Activated T-cell treated with anti-CD3 and anti-CD28 coated beads, Interleukin-2, amount 50 U/mL, for 24 hours (primary cell): Measurements from ENCODE around the gene PDZD8.

Experiments used
- DNase-seq: peaks from one replicate; pipeline ENCODE4 v3.0.0-alpha.2; 2020
- H3K27ac Mint-ChIP-seq: 2 replicates; pipeline ENCODE4 v1.8.0; 2020; ENCODE audit warnings: mild to moderate bottlenecking, mixed read lengths
- H3K27me3 Mint-ChIP-seq: 2 replicates; pipeline ENCODE4 v1.8.0; 2020; ENCODE audit warnings: mixed read lengths
- H3K36me3 Mint-ChIP-seq: 2 replicates; pipeline ENCODE4 v1.8.0; 2020; ENCODE audit warnings: low read depth, mixed read lengths
- H3K4me1 Mint-ChIP-seq: 2 replicates; pipeline ENCODE4 v1.8.0; 2020; ENCODE audit warnings: low read depth, mixed read lengths
- H3K4me3 Mint-ChIP-seq: 2 replicates; pipeline ENCODE4 v1.8.0; 2020; ENCODE audit warnings: mild to moderate bottlenecking, moderate library complexity, mixed read lengths
- H3K9me3 Mint-ChIP-seq: 2 replicates; pipeline ENCODE4 v1.8.0; 2020; ENCODE audit warnings: mixed read lengths

PDZD8 gene

DNA sequence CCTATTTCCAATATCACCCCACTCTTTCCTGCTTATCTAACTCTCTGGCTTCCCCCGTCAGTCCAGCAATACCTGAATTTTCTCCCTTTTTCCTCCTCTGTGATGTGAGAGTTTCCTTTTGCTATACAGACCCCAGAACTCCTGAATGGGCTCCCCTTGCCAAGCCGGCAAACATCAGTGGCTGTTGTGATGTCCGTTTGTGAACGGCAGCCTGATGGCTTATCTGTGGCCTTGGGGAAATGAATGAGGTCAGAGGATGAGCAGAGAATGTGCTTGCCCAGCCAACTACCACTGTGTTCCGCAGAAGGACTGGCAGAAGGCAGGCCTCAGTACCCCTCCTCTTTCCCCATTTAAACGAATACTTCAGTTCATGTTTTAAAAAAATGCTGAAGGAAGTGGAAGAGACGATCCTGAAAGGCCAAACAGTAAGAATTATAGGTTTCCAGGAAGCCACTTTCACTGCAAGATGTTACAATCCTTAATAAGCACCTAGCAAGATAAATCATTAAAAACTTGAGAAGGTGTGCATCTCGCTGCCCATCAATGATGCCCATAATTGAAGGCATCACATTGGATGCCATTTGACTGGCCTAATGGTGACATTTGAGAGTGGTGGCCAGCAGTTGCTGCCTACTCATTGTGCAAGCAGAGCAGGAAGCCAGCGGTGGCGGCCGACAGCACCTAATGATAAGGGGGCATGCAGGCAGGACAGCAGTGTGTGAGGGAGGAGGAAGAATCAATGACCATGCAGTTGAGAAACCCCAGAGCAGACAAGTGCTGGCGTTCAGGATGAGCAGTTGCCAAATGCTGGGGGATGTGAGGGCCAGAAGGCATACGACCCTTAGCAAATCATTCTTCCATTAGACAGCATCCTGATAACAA, 102.8 kb downstream of the PDZD8 start:
- Mint-ChIP-seq H3K36me3 (no peaks in the 10 kb centered on the region), H3K4me3 (no peak overlapping the region), H3K4me1 (no peaks in the 10 kb centered on the region), H3K27ac (no peak overlapping the region), H3K27me3 (no peaks in the 10 kb centered on the region), H3K9me3 (no peaks in the 10 kb centered on the region)
- no peak for DNase-seq

DNA sequence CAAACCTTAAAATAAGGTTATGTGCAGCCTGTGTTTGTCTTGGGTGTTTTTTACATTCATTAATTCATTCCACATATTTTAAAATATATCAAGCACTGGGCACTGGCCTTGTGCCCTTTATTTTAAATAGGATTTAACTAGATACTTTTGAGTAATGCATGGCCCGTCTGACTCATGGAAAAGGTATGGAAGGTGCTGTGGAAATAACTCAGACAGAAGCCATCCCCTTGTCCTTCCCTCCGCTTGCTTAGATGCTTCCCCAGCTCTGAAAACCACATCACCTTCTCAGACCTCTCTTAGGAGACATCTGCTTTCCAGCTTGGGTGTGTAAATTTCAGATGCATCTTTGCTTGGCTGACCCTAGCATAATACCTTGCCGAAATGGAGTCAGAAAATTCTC, 103.8 kb downstream of the PDZD8 start:
- no peaks in the 10 kb centered on the region for H3K27me3 Mint-ChIP-seq
- no peak overlapping the region for H3K4me3 Mint-ChIP-seq
- H3K4me1 Mint-ChIP-seq = no peaks in the 10 kb centered on the region
- H3K9me3 Mint-ChIP-seq = no peaks in the 10 kb centered on the region
- no peak overlapping the region for H3K27ac Mint-ChIP-seq
- DNase-seq = no peak
- H3K36me3 Mint-ChIP-seq = no peaks in the 10 kb centered on the region

DNA sequence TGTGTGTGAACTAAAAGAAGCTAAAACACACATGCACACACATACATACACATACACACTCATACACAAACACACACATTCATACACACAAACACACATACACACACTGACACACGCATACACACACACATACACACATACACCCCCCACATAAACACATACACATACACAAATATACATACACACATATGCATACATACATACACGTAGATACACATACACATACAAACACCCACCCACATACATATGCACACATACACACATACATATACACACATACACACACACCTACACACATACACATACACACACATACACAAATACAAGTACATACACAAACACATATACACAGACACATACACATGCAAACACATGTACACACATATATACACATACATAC, 106.3 kb downstream of the PDZD8 start:
- Mint-ChIP-seq H3K4me1 (no peaks in the 10 kb centered on the region), H3K36me3 (no peaks in the 10 kb centered on the region), H3K27ac (no peak overlapping the region), H3K27me3 (peaks cover 8% of the 10 kb centered on the region), H3K9me3 (no peaks in the 10 kb centered on the region), H3K4me3 (no peak overlapping the region)
- DNase-seq = no peak

DNA sequence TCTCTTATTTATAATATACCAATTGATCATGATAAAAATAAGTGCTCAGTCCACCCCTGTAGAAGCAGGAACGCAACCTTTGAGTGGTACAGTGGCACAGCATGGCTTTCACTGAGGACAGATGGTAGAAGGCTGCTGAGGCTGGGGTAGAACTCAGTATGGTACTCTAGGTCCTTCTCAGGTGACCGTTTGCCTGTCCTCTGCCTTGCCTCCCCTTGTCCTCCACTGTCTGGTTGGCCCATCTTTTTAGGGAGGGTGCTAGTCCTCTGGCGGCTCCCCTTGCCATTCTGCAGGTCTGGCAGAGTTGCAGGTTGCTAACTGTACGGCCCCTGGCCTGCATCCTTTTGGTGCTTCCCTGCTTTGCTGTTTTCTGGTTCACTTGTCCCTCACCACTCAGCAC, 107.0 kb downstream of the PDZD8 start:
- Mint-ChIP-seq H3K36me3 (no peaks in the 10 kb centered on the region), H3K27ac (no peak overlapping the region), H3K4me1 (no peaks in the 10 kb centered on the region), H3K27me3 (peaks cover 8% of the 10 kb centered on the region), H3K4me3 (no peak overlapping the region), H3K9me3 (no peaks in the 10 kb centered on the region)
- DNase-seq = no peak

DNA sequence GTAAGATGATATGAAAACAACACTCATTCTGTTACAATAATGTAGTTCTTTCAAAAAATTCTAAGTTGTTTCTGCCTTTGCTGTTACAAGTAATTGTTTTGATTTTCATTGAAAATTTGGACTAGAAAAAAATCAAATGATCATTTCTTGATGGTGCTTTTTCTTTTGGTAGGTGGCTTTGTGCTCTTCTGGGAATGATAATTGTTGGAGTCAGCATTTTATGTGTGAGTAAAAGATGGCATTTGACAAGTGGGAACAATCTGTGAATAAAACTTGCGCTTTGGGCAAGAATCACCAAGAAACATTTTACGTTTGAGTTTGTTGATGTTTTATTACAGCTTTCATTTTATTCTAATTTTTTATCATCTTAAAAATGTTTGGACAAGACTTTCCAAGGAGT, 108.4 kb downstream of the PDZD8 start:
- DNase-seq = no peak
- no peaks in the 10 kb centered on the region for H3K36me3 Mint-ChIP-seq
- no peak overlapping the region for H3K27ac Mint-ChIP-seq
- peaks cover 18% of the 10 kb centered on the region for H3K27me3 Mint-ChIP-seq
- no peaks in the 10 kb centered on the region for H3K4me1 Mint-ChIP-seq
- H3K9me3 Mint-ChIP-seq = no peaks in the 10 kb centered on the region
- H3K4me3 Mint-ChIP-seq = no peak overlapping the region

DNA sequence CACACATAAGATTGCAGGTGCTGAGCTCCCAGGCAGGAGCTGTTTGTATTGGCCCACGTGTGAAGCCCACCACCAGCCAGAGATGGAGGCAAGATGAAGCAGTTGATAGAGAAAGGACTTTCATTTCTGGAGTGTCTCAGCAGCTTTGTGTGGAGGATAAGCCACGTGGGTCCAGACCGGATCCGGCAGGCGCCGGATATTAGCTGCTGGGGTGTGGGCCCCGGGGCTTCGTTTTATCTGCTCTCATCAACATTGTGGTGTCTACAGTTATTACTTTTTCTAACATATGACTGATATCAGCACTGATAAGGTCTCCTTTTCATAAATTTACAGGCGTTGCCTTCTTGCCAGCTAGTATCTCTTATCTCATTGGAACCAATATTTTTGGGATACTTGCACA, 108.8 kb downstream of the PDZD8 start:
- Mint-ChIP-seq H3K4me3 (no peak overlapping the region), H3K27ac (no peak overlapping the region), H3K9me3 (no peaks in the 10 kb centered on the region), H3K36me3 (no peaks in the 10 kb centered on the region), H3K4me1 (no peaks in the 10 kb centered on the region), H3K27me3 (peaks cover 21% of the 10 kb centered on the region)
- no peak for DNase-seq

DNA sequence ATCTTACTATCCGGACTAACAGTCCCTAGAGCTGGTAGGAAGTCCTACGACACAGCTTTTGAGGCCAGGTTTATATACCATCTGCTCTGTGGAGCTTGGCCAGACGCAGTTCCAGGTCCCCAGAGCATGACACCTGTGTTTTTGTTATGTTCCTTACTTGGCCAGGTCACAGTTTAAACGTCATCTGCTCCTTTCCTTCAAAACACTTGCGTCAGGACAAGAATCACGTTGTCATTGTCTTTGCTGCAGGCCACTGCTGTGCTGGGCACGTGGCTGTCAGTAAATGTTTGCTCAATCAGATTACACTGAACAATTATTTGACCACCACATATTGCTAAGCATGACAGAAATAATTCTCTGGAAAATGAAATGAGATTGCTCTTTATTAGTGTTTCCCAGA, 110.5 kb downstream of the PDZD8 start:
- H3K4me3 Mint-ChIP-seq = no peak overlapping the region
- no peak for DNase-seq
- H3K27ac Mint-ChIP-seq = no peak overlapping the region
- no peaks in the 10 kb centered on the region for H3K36me3 Mint-ChIP-seq
- peaks cover 34% of the 10 kb centered on the region for H3K27me3 Mint-ChIP-seq
- H3K9me3 Mint-ChIP-seq = no peaks in the 10 kb centered on the region
- no peaks in the 10 kb centered on the region for H3K4me1 Mint-ChIP-seq

DNA sequence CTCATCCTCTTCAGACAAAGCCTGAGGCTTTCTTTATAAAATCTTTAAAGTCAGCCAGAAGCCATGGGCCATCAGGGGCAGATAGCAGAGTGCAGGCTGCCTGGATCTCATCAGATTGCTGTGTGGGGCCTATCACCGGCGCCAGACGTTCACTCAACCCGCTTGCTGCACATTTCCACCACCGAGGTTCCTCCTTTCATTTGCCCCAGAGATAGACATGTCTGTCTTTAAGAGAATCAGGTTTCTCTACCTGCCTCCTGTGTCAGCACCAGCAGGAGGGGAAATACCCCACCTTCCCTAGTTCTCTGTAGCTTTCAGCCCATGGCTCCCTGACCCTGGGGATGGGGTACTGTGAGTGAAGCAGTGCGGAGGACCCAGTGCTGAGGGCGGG, 112.3 kb downstream of the PDZD8 start:
- Mint-ChIP-seq H3K4me3 (no peak overlapping the region), H3K27me3 (peaks cover 45% of the 10 kb centered on the region), H3K27ac (no peak overlapping the region), H3K9me3 (no peaks in the 10 kb centered on the region), H3K4me1 (peaks cover 4% of the 10 kb centered on the region), H3K36me3 (no peaks in the 10 kb centered on the region)
- DNase-seq = no peak

DNA sequence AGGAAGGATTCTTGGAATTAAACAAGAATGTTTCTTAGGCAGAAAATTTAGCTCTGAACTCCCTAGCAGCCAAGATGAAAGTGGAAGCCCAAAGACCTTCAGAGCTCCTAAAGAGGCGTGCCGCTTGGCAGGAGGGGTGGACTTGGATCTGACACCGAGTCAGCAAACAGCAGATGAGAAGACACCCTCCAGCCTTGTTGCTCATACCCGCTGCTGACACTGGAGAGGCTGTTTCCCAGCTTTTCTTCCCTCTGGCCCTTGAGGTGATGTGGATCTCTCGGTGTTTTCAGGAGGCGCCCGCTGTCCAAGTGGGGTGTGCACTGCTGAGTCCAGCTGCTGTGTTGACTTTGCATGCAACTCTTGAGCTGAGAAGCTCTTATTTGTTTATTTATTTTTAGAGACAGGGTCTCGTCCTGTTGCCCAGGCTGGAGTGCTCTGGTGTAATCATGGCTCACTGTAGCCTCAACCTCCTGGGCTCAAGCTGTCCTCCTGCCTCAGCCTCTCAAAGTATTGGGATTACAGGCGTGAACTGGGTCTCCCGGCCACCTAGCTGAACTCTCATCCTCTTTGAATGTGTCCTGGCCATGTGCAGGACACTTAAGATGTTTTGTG, 112.8 kb downstream of the PDZD8 start:
- Mint-ChIP-seq H3K4me1 (peaks cover 4% of the 10 kb centered on the region), H3K4me3 (no peak overlapping the region), H3K27ac (no peak overlapping the region), H3K27me3 (peaks cover 47% of the 10 kb centered on the region), H3K36me3 (no peaks in the 10 kb centered on the region), H3K9me3 (no peaks in the 10 kb centered on the region)
- DNase-seq = no peak

DNA sequence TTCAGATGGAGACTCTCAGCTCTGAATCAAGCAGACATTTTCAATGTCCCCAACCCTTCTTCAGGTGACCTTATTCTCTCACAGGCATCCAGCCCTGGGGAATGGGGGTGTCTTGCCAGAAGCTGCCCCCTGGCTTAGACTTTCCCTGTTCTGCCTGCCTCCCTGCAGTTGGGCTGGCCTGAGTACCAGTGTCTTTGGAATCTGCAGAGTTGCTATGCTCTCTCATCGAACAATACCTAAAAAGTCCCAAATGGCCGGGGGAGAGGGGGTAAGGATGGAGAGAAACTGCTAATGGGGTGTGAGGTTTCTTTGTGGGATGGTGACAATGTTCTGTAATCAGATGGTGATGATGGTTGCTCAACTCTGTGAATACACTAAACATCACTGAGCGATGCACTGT, 113.7 kb downstream of the PDZD8 start:
- peaks cover 47% of the 10 kb centered on the region for H3K27me3 Mint-ChIP-seq
- peaks cover 4% of the 10 kb centered on the region for H3K4me1 Mint-ChIP-seq
- H3K36me3 Mint-ChIP-seq = no peaks in the 10 kb centered on the region
- DNase-seq = no peak
- no peak overlapping the region for H3K27ac Mint-ChIP-seq
- H3K4me3 Mint-ChIP-seq = no peak overlapping the region
- H3K9me3 Mint-ChIP-seq = no peaks in the 10 kb centered on the region

DNA sequence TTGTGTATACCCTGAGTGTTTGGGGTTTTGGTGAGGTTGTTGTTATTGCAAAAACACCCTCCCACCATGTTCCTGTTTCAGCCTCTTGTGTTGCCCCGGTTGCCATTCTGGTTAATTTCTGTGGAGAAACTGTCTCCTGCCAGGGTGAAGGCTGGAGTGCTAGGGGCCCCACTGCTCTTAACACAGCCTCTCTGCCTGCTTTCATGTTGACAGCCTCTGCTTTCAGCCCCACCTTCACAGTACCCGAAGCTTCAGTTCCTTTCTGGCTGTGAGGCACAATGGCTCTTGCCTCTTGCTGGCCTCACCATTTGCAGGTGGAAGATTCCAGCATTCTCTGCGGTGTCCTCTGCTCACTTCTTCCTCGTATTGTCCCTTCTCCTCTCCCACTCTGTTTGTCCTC, 115.2 kb downstream of the PDZD8 start:
- H3K4me3 Mint-ChIP-seq = no peak overlapping the region
- peaks cover 48% of the 10 kb centered on the region for H3K27me3 Mint-ChIP-seq
- peaks cover 4% of the 10 kb centered on the region for H3K4me1 Mint-ChIP-seq
- no peaks in the 10 kb centered on the region for H3K36me3 Mint-ChIP-seq
- DNase-seq = no peak
- H3K9me3 Mint-ChIP-seq = no peaks in the 10 kb centered on the region
- no peak overlapping the region for H3K27ac Mint-ChIP-seq

DNA sequence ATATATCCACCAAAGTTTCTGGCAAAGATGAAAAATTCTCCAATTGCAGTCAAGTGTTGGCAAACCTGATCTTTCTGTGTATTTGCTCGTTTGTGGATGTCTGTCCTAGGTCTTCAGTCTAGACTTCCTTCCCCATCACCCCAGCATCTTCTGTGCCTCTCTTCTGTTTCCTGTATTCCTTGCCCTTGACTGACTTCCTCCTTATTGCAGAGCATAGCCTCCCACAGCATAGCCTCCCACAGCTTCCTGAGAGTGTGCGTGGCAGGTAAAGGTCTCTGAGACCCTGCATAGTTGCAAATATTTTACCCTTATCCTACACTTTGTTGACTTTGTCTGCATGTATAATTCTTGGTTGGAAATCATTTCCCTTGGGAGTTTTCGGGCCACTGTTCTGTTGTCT, 116.0 kb downstream of the PDZD8 start:
- no peaks in the 10 kb centered on the region for H3K36me3 Mint-ChIP-seq
- H3K9me3 Mint-ChIP-seq = no peaks in the 10 kb centered on the region
- H3K27me3 Mint-ChIP-seq = peaks cover 49% of the 10 kb centered on the region
- H3K27ac Mint-ChIP-seq = no peak overlapping the region
- no peak overlapping the region for H3K4me3 Mint-ChIP-seq
- DNase-seq = no peak
- H3K4me1 Mint-ChIP-seq = peaks cover 4% of the 10 kb centered on the region

DNA sequence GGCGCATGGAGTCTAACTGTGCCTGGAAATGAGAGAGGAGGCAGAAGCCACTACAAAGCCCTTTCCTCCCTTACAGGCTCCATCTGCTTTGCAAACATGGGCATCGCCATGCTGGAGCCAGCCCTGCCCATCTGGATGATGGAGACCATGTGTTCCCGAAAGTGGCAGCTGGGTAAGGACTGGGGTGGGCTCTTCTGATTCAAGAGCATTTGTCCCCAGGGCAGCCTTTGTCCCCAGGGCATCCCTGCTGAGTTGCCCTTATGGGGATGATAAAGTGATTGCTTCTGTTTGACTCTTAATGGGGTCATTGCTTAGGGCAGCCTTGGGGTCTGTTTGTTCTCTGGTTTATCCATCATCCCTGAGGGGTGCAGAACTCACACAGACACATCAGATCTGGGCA, 117.5 kb downstream of the PDZD8 start:
- H3K4me3 Mint-ChIP-seq = no peak overlapping the region
- H3K9me3 Mint-ChIP-seq = no peaks in the 10 kb centered on the region
- no peak for DNase-seq
- no peak overlapping the region for H3K27ac Mint-ChIP-seq
- no peaks in the 10 kb centered on the region for H3K36me3 Mint-ChIP-seq
- H3K27me3 Mint-ChIP-seq = peaks cover 46% of the 10 kb centered on the region
- peaks cover 4% of the 10 kb centered on the region for H3K4me1 Mint-ChIP-seq

DNA sequence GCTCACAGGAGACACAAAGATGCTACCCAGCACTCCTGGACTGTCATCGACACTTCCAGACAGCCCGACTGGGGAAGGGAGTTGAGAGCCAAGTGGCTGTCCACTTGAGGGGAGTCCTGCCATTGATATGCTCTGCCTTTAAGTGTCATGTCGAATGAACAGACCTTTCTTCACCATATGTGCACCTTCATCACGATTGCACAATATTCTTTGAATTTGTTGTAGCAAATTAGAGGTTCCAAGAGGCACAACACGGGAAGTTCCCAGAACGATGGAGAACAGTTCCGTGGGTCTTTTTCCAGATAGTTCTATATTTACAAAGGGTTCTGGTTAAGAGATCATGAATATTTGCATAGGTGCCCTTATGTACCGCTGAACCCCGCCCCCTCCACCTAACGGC, 118.3 kb downstream of the PDZD8 start:
- Mint-ChIP-seq H3K27me3 (peaks cover 39% of the 10 kb centered on the region), H3K4me1 (peaks cover 4% of the 10 kb centered on the region), H3K27ac (no peak overlapping the region), H3K36me3 (no peaks in the 10 kb centered on the region), H3K9me3 (no peaks in the 10 kb centered on the region), H3K4me3 (no peak overlapping the region)
- no peak for DNase-seq

DNA sequence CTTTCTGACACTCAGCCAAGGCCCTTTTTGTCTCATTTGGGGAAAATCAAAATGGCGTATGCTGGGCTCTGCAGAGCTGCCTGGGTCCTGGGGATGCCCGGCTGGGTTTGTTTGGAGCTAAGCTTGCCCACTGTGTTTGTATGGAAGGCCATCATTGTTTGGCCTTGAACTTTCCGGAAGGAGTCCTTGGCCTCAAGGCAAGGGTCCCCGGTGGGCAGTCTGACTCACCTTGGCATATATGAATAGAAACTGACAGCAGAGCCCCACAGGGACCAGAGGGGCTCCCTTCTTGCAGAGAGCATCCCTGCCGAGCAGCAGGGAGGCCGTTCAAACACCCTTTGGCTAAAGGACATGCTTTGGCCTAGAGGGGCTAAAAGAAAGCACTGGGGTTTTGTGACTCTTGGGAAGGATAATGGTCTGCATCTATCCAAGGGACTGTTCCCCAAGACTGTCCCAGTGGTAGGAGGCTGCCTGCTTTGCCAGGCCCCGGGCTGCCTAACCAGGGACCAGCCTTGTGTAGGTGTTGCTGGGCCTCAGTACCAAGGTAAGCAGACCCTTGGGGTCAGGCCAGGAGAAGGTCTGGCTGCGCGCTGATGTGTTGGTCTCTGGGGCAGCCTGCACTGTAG, 119.3 kb downstream of the PDZD8 start:
- Mint-ChIP-seq H3K36me3 (no peaks in the 10 kb centered on the region), H3K27me3 (peaks cover 39% of the 10 kb centered on the region)

More for the DNA sequence above, 119.3 kb downstream of the PDZD8 start:
- peaks cover 4% of the 10 kb centered on the region for H3K4me1 Mint-ChIP-seq
- no peaks in the 10 kb centered on the region for H3K9me3 Mint-ChIP-seq
- H3K27ac Mint-ChIP-seq = no peak overlapping the region
- DNase-seq = no peak
- H3K4me3 Mint-ChIP-seq = no peak overlapping the region
